ENCODE measurements around the gene TAF5L. TPM values are rescaled to one million over a fixed set of nuclear protein-coding genes. Genes with fewer than 3 reads are reported as not detected.

The TAF5L gene
- total and polyA plus RNA-seq, 2 of the 8 experiments (the other 6 are each of a cell fraction or from before 2014, with no cell fraction given) = 17.7 to 23.3 TPM

DNA sequence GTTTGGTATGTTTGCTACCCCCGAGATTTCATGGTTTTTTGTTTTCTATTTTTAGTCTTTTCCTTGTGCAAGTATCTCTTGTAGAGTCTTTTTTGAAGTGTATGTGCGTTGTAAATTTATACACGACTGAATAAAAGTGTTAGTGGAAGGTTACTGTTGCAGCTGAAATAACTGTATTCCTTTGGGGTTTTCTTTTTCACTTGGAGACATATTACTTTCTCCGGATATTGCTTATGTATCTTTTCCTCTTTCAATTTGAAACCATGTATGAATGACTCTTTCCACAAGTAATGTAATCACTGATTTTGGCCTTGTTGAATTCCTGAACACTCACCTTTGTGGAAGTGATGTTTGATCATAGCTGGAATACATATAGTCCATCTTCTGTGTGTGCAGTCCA is 1.1 kb upstream of the TAF5L start:
- H4K91ac ChIP-seq (replicated peaks; ENCODE audit: insufficient read length, low read length) = no peak overlapping the region
- no peak overlapping the region for H2AFZ ChIP-seq (ENCODE audit: low read length)
- no peak overlapping the region for H2BK12ac ChIP-seq (ENCODE audit: low read depth, low read length)
- H3K9ac ChIP-seq (replicated peaks in 1 of 4; ENCODE audit: extremely low read depth in 1 of 4, low read depth in 3 of 4, low read length in 3 of 4) = peak overlapping the region in 1 of 4 experiments; percentile 14; a peak in 1 of 7 replicates
- no peak overlapping the region for H3K23ac ChIP-seq (ENCODE audit: insufficient read length)
- peaks cover 9 to 13% of the 10 kb centered on the region in 2 experiments for H4K20me1 ChIP-seq (replicated peaks in 1 of 2; ENCODE audit: control insufficient read depth in 1 of 2, insufficient read depth in 2 of 2, low read length in 2 of 2)
- no peak overlapping the region for H3K27ac ChIP-seq (ENCODE audit: low read depth, low read length)
- no peak overlapping the region for H3K56ac ChIP-seq (replicated peaks; ENCODE audit: insufficient read length, low read depth, low read length)
- no peak overlapping the region for H2BK5ac ChIP-seq (ENCODE audit: low read depth, low read length)
- FAIRE-seq = no peak
- no peak for DNase-seq (ENCODE audit: low read depth in 1 of 2, low spot score in 2 of 2)
- H2AK5ac ChIP-seq (ENCODE audit: low read depth, low read length) = no peak overlapping the region
- H3K4me3 ChIP-seq (ENCODE audit: extremely low read depth in 1 of 4, insufficient read depth in 2 of 4, low read depth in 3 of 4, low read length in 4 of 4) = peak overlapping the region; percentile 81 to 100 (median 94)
- H3K4me2 ChIP-seq (ENCODE audit: insufficient read depth in 1 of 2, low read depth in 2 of 2, low read length in 2 of 2) = peak overlapping the region; percentile 67 to 100
- peaks cover 3 to 6% (median 5%) of the 10 kb centered on the region in 4 experiments; a peak in 6 of 7 replicates for H3K4me1 ChIP-seq (replicated peaks in 1 of 4; ENCODE audit: control insufficient read depth in 3 of 4, insufficient read depth in 4 of 4, low read length in 3 of 4)
- H3K36me3 ChIP-seq (ENCODE audit: control insufficient read depth in 2 of 4, insufficient read depth in 4 of 4, low read length in 3 of 4) = peaks cover 0 to 6% (median under 1%) of the 10 kb centered on the region in 4 experiments; a peak in 2 of 8 replicates
- no peak overlapping the region for H2BK120ac ChIP-seq (replicated peaks; ENCODE audit: low read depth, low read length)
- no peaks in the 10 kb centered on the region for H3K9me3 ChIP-seq (ENCODE audit: insufficient read depth in 2 of 2, low read depth in 1 of 2, low read length in 1 of 2)
- H3K27me3 ChIP-seq (replicated peaks in 1 of 4; ENCODE audit: control insufficient read depth in 3 of 4, extremely low read depth in 1 of 4, insufficient read depth in 3 of 4, low read length in 3 of 4) = no peaks in the 10 kb centered on the region
- no peak overlapping the region for H2BK20ac ChIP-seq (ENCODE audit: low read length)
- WGBS, 2 experiments (ENCODE audit: extremely low coverage in 1 of 2, insufficient coverage in 1 of 2, insufficient read length in 1 of 2, insufficient replicate concordance in 2 of 2, low coverage in 1 of 2, low lambda C conversion rate in 2 of 2, missing lambda C conversion rate in 1 of 2) = 20% methylated on average over 4 of the region's 4 CpGs; no CpG with 5 or more reads in 1 of the 2 experiments
- H3K23me2 ChIP-seq (ENCODE audit: low read depth, low read length) = peaks cover 10% of the 10 kb centered on the region
- no peak overlapping the region for H3K18ac ChIP-seq (ENCODE audit: extremely low read depth, low read length)
- peaks cover 20 to 89% of the 10 kb centered on the region in 2 experiments for H3K79me2 ChIP-seq (ENCODE audit: control insufficient read depth in 1 of 2, insufficient read depth in 2 of 2, low read length in 2 of 2)
- no peak overlapping the region for H3K14ac ChIP-seq (ENCODE audit: insufficient read length)
- no peak for TF ChIP-seq CTBP2 (IDR thresholded peaks at IDR 0.05; ENCODE audit: borderline replicate concordance, insufficient read depth, insufficient read length, low read length)
- no peak for TF ChIP-seq GTF2F1 (IDR thresholded peaks at IDR 0.05; ENCODE audit: borderline replicate concordance, low read depth, low read length)
- TF ChIP-seq, protein P1, sequence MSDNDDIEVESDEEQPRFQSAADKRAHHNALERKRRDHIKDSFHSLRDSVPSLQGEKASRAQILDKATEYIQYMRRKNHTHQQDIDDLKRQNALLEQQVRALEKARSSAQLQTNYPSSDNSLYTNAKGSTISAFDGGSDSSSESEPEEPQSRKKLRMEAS (IDR thresholded peaks at IDR 0.05) = no peak
- TF ChIP-seq KDM4A (IDR thresholded peaks at IDR 0.05; ENCODE audit: low read depth, low read length, severe bottlenecking) = no peak
- no peak for TF ChIP-seq BACH1 (IDR thresholded peaks at IDR 0.05; ENCODE audit: low read length)
- TF ChIP-seq SRF (IDR thresholded peaks at IDR 0.05; ENCODE audit: low read depth, low read length) = no peak
- ChIA-PET POLR2A (ENCODE audit: partially characterized antibody) (interaction anchor here (0.8 to 2.6 kb wide), 4 partner anchors 48 to 539 kb away, joined by 3 to 9 read pairs (median 3); partner anchors contain the start of gene ABCB10), CTCF (ENCODE audit: partially characterized antibody) (interaction anchor here (0.6 kb wide), 2 partner anchors 65 to 541 kb away, joined by 3 read pairs; no protein-coding TSS in a partner anchor)
- no peak overlapping the region for H4K5ac ChIP-seq (ENCODE audit: insufficient read length, low read depth, low read length)
- H4K8ac ChIP-seq (ENCODE audit: extremely low read depth, insufficient read depth, low read length) = no peak overlapping the region
- no peak overlapping the region for H2BK15ac ChIP-seq (ENCODE audit: low read length)
- H3K4ac ChIP-seq (replicated peaks; ENCODE audit: insufficient read length, low read depth, low read length) = no peak overlapping the region
- peaks cover 13% of the 10 kb centered on the region for H3K79me1 ChIP-seq (ENCODE audit: low read depth, low read length)
